OCI-LY1 (cell line): ENCODE data around the gene GTF3C1.

Experiments used
- H2AFZ ChIP-seq: fragments of 200-600 bp; sonication (generic), shearing (Covaris generic); 2 replicates; pipeline ENCODE4 v1.6.0; 2014; ENCODE audit warnings: antibody characterized with exemption, mild to moderate bottlenecking, low read length
- H3F3A ChIP-seq: fragments of 200-600 bp; sonication (generic), shearing (Covaris generic); 2 replicates; pipeline ENCODE4 v1.6.0; 2014; ENCODE audit warnings: mild to moderate bottlenecking, antibody characterized with exemption, low read length, moderate library complexity; ENCODE audit not compliant: insufficient read depth
- H3K27ac ChIP-seq: fragments of 200-600 bp; sonication (generic); 2 replicates; pipeline ENCODE4 v1.5.1; 2014; ENCODE audit warnings: low read length, mixed run types, mild to moderate bottlenecking, low read depth; ENCODE audit not compliant: poor library complexity, severe bottlenecking
- H3K27me3 ChIP-seq: fragments of 200-600 bp; sonication (generic); 2 replicates; pipeline ENCODE4 v1.6.0; 2014; ENCODE audit warnings: antibody characterized with exemption, mild to moderate bottlenecking, low read length, moderate library complexity; ENCODE audit not compliant: insufficient read depth
- H3K36me3 ChIP-seq: fragments of 200-600 bp; sonication (generic); 2 replicates; pipeline ENCODE4 v1.6.1; 2014; ENCODE audit warnings: mild to moderate bottlenecking, antibody characterized with exemption, low read length, moderate library complexity, mixed read lengths; ENCODE audit not compliant: insufficient read depth
- H3K4me1 ChIP-seq: fragments of 200-600 bp; sonication (generic); 2 replicates; pipeline ENCODE4 v1.5.1; 2014; ENCODE audit warnings: mild to moderate bottlenecking, low read length, moderate library complexity; ENCODE audit not compliant: insufficient read depth, severe bottlenecking
- H3K4me2 ChIP-seq: fragments of 200-600 bp; sonication (generic), shearing (Covaris generic); 2 replicates; pipeline ENCODE4 v1.6.1; 2014; ENCODE audit warnings: low read length
- H3K4me3 ChIP-seq: fragments of 200-600 bp; sonication (generic); 2 replicates; pipeline ENCODE4 v1.5.1; 2014; ENCODE audit warnings: low read length, low read depth, mild to moderate bottlenecking, mixed read lengths; ENCODE audit not compliant: poor library complexity, severe bottlenecking
- H3K79me2 ChIP-seq: fragments of 200-600 bp; shearing (Covaris generic); 2 replicates; pipeline ENCODE4 v1.6.1; 2016; ENCODE audit warnings: mixed run types, low read length, mixed read lengths; ENCODE audit not compliant: insufficient read depth
- H3K9ac ChIP-seq: fragments of 200-600 bp; sonication (generic), shearing (Covaris generic); 2 replicates; pipeline ENCODE4 v1.6.1; 2014; ENCODE audit warnings: mild to moderate bottlenecking, low read length, mixed read lengths
- H3K9me2 ChIP-seq: fragments of 200-600 bp; sonication (generic), shearing (Covaris generic); 2 replicates; pipeline ENCODE4 v1.6.1; 2014; ENCODE audit warnings: low read depth, mild to moderate bottlenecking, low read length, mixed read lengths
- H3K9me3 ChIP-seq: fragments of 200-600 bp; shearing (Covaris generic); 2 replicates; pipeline ENCODE4 v1.6.1; 2014; ENCODE audit warnings: low read length, mixed read lengths
- H4K20me1 ChIP-seq: fragments of 200-600 bp; sonication (generic), shearing (Covaris generic); 2 replicates; pipeline ENCODE4 v1.6.0; 2016; ENCODE audit warnings: mild to moderate bottlenecking, low read length; ENCODE audit not compliant: insufficient read depth
- EZH2 ChIP-seq: fragments of 200-600 bp; sonication (generic), shearing (Covaris generic); IDR thresholded peaks from 2 replicates; pipeline ENCODE4 v1.8.0; 2017; ENCODE audit warnings: borderline replicate concordance, mixed run types, mild to moderate bottlenecking, antibody characterized with exemption, low read length, moderate library complexity, mixed read lengths
- TF ChIP-seq, protein P1 (sequence below): fragments of 200-600 bp; sonication (generic), shearing (Covaris generic); IDR thresholded peaks from 2 replicates; pipeline ENCODE4 v1.5.1; 2017; ENCODE audit warnings: mild to moderate bottlenecking, antibody characterized with exemption, low read length, moderate library complexity, mixed read lengths

The GTF3C1 gene

DNA sequence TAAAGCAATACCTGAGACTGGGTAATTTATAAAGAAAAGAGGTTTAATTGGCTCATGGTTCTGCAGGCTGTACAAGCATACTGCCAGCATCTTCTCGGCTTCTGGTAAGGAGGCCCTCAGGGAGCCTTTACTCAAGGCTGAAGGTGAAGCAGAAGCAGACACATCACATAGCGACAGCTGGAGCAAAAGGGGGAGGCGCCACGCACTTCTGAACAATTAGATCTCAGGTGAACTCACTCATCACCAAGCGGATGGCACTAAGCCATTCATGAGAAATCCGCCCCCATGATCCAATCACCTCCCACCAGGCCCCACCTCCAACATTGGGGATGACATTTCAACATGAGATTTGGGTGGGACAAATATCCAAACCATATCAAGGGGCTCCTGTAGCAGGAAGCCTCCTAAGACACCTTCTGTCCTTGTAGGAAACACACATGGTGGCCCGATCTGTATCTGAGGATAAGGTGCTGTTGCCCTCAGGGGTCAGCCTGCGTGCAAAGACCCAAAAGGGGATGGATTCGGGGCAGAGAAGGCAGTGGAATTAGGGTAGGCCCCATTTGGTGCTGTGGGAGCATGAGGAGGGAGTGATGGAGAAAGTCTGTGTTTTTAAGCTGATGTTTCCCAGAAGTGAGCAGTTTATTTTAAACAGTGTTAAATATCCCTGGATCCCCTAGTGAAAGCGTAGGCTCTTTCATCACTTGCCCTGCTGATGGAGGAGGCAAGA lies 124.8 kb downstream of the GTF3C1 start:
- Histone ChIP-seq H3K4me3 (no peak overlapping the region), H3K9me3 (peaks cover 19% of the 10 kb centered on the region), H3K27ac (no peak overlapping the region), H4K20me1 (no peaks in the 10 kb centered on the region), H3K4me2 (no peak overlapping the region), H2AFZ (no peak overlapping the region), H3K79me2 (no peaks in the 10 kb centered on the region), H3K9me2 (no peaks in the 10 kb centered on the region), H3K27me3 (no peaks in the 10 kb centered on the region), H3K9ac (no peak overlapping the region), H3K4me1 (peaks cover 11% of the 10 kb centered on the region), H3K36me3 (no peaks in the 10 kb centered on the region), H3F3A (no peaks in the 10 kb centered on the region)
- TF ChIP-seq, protein P1, sequence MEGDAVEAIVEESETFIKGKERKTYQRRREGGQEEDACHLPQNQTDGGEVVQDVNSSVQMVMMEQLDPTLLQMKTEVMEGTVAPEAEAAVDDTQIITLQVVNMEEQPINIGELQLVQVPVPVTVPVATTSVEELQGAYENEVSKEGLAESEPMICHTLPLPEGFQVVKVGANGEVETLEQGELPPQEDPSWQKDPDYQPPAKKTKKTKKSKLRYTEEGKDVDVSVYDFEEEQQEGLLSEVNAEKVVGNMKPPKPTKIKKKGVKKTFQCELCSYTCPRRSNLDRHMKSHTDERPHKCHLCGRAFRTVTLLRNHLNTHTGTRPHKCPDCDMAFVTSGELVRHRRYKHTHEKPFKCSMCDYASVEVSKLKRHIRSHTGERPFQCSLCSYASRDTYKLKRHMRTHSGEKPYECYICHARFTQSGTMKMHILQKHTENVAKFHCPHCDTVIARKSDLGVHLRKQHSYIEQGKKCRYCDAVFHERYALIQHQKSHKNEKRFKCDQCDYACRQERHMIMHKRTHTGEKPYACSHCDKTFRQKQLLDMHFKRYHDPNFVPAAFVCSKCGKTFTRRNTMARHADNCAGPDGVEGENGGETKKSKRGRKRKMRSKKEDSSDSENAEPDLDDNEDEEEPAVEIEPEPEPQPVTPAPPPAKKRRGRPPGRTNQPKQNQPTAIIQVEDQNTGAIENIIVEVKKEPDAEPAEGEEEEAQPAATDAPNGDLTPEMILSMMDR, result no peak
- TF ChIP-seq EZH2, result no peak

DNA sequence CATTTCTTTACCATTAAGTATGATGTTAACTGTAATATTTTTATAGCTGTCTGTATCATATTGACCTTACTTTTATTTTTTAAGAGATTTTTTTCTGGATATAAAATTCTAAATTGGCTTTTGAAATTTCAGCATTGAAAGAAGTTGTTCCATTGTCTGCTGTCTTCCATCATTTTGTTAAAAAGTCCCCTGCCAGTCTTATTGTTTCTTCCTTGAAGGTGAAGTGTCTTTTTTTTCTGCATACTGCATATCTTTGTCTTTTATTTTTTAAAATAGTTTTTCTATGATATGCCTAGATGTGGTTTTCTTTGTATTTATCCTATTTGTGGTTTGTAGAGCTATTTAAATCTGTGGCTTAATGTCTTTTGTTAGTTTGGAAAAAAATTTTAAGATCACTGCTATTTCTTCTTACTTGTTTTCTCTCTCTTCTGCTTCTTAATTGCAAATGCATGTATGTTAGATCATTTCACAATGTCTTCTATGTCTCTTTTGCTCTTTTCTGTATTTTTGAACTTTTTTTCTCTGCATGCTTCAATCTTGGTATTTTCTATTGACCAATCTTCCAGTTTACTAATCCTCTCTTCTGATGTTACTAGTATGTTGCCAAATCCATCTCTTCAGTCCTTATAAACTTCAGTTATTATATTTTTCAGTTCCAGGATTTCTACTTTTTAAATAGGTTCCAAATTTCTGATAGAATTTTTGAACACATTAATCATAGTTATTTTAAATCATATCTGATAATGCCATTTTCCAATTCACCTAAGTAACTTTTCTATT lies 127.6 kb downstream of the GTF3C1 start:
- Histone ChIP-seq H2AFZ (no peak overlapping the region), H3K27ac (no peak overlapping the region), H3K9me2 (no peaks in the 10 kb centered on the region), H3K79me2 (no peaks in the 10 kb centered on the region), H3K27me3 (no peaks in the 10 kb centered on the region), H3K9ac (no peak overlapping the region), H3K36me3 (no peaks in the 10 kb centered on the region), H4K20me1 (no peaks in the 10 kb centered on the region), H3K9me3 (peaks cover 19% of the 10 kb centered on the region), H3F3A (no peaks in the 10 kb centered on the region), H3K4me3 (no peak overlapping the region), H3K4me2 (no peak overlapping the region), H3K4me1 (peaks cover 11% of the 10 kb centered on the region)
- TF ChIP-seq EZH2, result no peak
- TF ChIP-seq, protein P1, result no peak

DNA sequence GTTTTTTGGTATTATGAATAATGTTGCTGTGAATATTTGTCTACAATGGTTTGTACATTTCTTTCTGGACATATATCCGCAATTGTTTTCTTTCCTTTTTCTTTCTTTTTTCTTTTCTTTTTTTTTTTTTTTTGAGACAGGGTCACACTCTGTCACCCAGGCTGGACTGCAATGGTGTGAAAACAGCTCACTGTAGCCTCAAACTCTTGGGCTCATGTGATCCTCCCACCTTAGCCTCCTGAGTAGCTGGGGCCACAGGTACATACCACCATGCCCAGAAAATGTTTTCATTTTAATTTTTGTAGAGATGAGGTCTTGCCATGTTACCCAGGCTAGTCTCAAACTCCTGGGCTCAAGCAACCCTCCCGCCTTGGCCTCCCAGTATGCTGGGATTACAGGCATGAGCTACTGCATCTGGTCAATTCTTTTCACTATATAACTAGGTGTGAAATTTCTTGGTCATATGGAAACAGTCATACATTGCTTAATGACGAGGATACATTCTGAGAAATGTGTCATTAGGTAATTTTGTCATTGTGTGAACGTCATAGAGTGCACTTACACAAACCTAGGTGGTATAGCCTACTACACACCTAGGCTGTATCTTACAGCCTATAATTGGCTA lies 132.6 kb downstream of the GTF3C1 start:
- H3K9me2 ChIP-seq, result no peaks in the 10 kb centered on the region
- H3K4me1 ChIP-seq, result no peaks in the 10 kb centered on the region
- no peak overlapping the region for H2AFZ ChIP-seq
- no peak overlapping the region for H3K4me3 ChIP-seq
- no peak overlapping the region for H3K9ac ChIP-seq
- H3K4me2 ChIP-seq, result no peak overlapping the region
- H3K36me3 ChIP-seq, result no peaks in the 10 kb centered on the region
- H3F3A ChIP-seq, result no peaks in the 10 kb centered on the region
- peaks cover 7% of the 10 kb centered on the region for H3K9me3 ChIP-seq
- no peaks in the 10 kb centered on the region for H4K20me1 ChIP-seq
- no peak overlapping the region for H3K27ac ChIP-seq
- no peaks in the 10 kb centered on the region for H3K79me2 ChIP-seq
- TF ChIP-seq, protein P1, result no peak
- TF ChIP-seq EZH2, result no peak
- H3K27me3 ChIP-seq, result no peaks in the 10 kb centered on the region
